Calu3 (cell line): ENCODE data around the gene CLPTM1. TPM values are rescaled to one million over a fixed set of nuclear protein-coding genes. Genes with fewer than 3 reads are reported as not detected.
"Not testable (repeated sequence)": the region's sequence is repeated elsewhere in the genome, so short reads cannot be mapped to it uniquely, and the experiment has no call there.

Experiments used
- BruUV-seq: library from RNA; stranded (reverse); fragments of 400-500 nt; replicated peaks from 2 replicates; lab custom pipeline; 2021; lab: Mats Ljungman, UMichigan
- CTCF ChIA-PET: fragments of 300-600 bp; sonication (Branson Sonifier 250); formaldehyde crosslinking; loops from one replicate; lab custom pipeline; 2022; ENCODE audit warnings: antibody characterized with exemption; lab: Charles Lee
- DNase-seq: peaks from one replicate; pipeline ENCODE4 v3.0.0; 2022
- H3K27ac Mint-ChIP-seq: one replicate; pipeline ENCODE4 v1.8.0; 2022; ENCODE audit warnings: mixed read lengths; ENCODE audit not compliant: unreplicated experiment
- H3K27me3 Mint-ChIP-seq: one replicate; pipeline ENCODE4 v1.8.0; 2022; ENCODE audit warnings: mixed read lengths; ENCODE audit not compliant: unreplicated experiment
- H3K36me3 Mint-ChIP-seq: one replicate; pipeline ENCODE4 v1.8.0; 2022; ENCODE audit warnings: mild to moderate bottlenecking, moderate library complexity, mixed read lengths; ENCODE audit not compliant: insufficient read depth, unreplicated experiment
- H3K4me1 Mint-ChIP-seq: one replicate; pipeline ENCODE4 v1.8.0; 2022; ENCODE audit warnings: mild to moderate bottlenecking, low read depth, mixed read lengths; ENCODE audit not compliant: unreplicated experiment
- H3K4me3 Mint-ChIP-seq: one replicate; pipeline ENCODE4 v1.8.0; 2022; ENCODE audit warnings: mild to moderate bottlenecking, low read depth, moderate library complexity, mixed read lengths; ENCODE audit not compliant: unreplicated experiment
- H3K9me3 Mint-ChIP-seq: one replicate; pipeline ENCODE4 v1.8.0; 2022; ENCODE audit warnings: low read depth, mixed read lengths; ENCODE audit not compliant: unreplicated experiment
- intact Hi-C: fragments of 100-400 bp; cut with micrococcal nuclease; formaldehyde crosslinking; loops from one replicate; pipeline ENCODE4 v1.10.0; 2022; ENCODE audit not compliant: unreplicated experiment
- total RNA-seq: library from RNA; stranded (reverse); gene quantifications from 2 replicates; pipeline ENCODE4 v1.2.3, GENCODE V29; 2022
- TF ChIP-seq, protein P1 (sequence below): fragments of 200-600 bp; IDR thresholded peaks from one replicate; pipeline ENCODE4 v1.8.0; 2022; ENCODE audit warnings: antibody characterized with exemption; ENCODE audit not compliant: unreplicated experiment

The CLPTM1 gene
- total RNA-seq, 1 experiment from 2014 or later: 183 TPM

DNA sequence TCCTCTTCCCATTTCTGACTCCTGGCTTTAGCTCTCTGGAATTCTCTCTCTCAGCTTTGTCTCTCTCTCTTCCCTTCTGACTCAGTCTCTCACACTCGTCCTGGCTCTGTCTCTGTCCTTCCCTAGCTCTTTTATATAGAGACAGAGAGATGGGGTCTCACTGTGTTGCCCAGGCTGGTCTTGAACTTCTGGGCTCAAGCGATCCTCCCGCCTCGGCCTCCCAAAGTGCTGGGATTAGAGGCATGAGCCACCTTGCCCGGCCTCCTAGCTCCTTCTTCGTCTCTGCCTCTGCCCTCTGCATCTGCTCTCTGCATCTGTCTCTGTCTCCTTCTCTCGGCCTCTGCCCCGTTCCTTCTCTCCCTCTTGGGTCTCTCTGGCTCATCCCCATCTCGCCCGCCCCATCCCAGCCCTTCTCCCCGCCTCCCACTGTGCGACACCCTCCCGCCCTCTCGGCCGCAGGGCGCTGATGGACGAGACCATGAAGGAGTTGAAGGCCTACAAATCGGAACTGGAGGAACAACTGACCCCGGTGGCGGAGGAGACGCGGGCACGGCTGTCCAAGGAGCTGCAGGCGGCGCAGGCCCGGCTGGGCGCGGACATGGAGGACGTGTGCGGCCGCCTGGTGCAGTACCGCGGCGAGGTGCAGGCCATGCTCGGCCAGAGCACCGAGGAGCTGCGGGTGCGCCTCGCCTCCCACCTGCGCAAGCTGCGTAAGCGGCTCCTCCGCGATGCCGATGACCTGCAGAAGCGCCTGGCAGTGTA is 46.9 kb upstream of the CLPTM1 start:
- intact Hi-C loops: no loop called here
- Mint-ChIP-seq H3K27me3 (peaks cover 49% of the 10 kb centered on the region), H3K27ac (no peak overlapping the region), H3K36me3 (peaks cover 35% of the 10 kb centered on the region), H3K4me3 (no peak overlapping the region), H3K9me3 (no peaks in the 10 kb centered on the region), H3K4me1 (peaks cover 28% of the 10 kb centered on the region)
- TF ChIP-seq, protein P1, sequence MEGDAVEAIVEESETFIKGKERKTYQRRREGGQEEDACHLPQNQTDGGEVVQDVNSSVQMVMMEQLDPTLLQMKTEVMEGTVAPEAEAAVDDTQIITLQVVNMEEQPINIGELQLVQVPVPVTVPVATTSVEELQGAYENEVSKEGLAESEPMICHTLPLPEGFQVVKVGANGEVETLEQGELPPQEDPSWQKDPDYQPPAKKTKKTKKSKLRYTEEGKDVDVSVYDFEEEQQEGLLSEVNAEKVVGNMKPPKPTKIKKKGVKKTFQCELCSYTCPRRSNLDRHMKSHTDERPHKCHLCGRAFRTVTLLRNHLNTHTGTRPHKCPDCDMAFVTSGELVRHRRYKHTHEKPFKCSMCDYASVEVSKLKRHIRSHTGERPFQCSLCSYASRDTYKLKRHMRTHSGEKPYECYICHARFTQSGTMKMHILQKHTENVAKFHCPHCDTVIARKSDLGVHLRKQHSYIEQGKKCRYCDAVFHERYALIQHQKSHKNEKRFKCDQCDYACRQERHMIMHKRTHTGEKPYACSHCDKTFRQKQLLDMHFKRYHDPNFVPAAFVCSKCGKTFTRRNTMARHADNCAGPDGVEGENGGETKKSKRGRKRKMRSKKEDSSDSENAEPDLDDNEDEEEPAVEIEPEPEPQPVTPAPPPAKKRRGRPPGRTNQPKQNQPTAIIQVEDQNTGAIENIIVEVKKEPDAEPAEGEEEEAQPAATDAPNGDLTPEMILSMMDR: no peak
- CTCF ChIA-PET: no interaction called here
- BruUV-seq: no TSS peak
- DNase-seq: no peak

GRCh38 chr19:44908836-44909261 is 46.3 kb upstream of the CLPTM1 start:
- Mint-ChIP-seq H3K4me3 (no peak overlapping the region), H3K27me3 (peaks cover 49% of the 10 kb centered on the region), H3K9me3 (no peaks in the 10 kb centered on the region), H3K36me3 (peaks cover 29% of the 10 kb centered on the region), H3K27ac (no peak overlapping the region), H3K4me1 (peaks cover 34% of the 10 kb centered on the region)
- intact Hi-C loops: no loop called here
- CTCF ChIA-PET: no interaction called here
- TF ChIP-seq, protein P1: no peak
- BruUV-seq: no TSS peak
- DNase-seq: no peak

GRCh38 chr19:44909775-44910174 is 45.4 kb upstream of the CLPTM1 start:
- no peak overlapping the region for H3K4me3 Mint-ChIP-seq
- intact Hi-C loops: no loop called here
- TF ChIP-seq, protein P1: no peak
- H3K27me3 Mint-ChIP-seq: peaks cover 40% of the 10 kb centered on the region
- H3K4me1 Mint-ChIP-seq: peaks cover 43% of the 10 kb centered on the region
- peaks cover 28% of the 10 kb centered on the region for H3K36me3 Mint-ChIP-seq
- CTCF ChIA-PET: interaction anchor here (0.6 kb wide), 1 partner anchor 73 kb away, joined by 4 read pairs; no protein-coding TSS in a partner anchor
- BruUV-seq: no TSS peak
- H3K27ac Mint-ChIP-seq: no peak overlapping the region
- DNase-seq: no peak
- no peaks in the 10 kb centered on the region for H3K9me3 Mint-ChIP-seq

GRCh38 chr19:44911896-44912295 is 43.3 kb upstream of the CLPTM1 start:
- peaks cover 37% of the 10 kb centered on the region for H3K4me1 Mint-ChIP-seq

GRCh38 chr19:44912854-44913253 is 42.3 kb upstream of the CLPTM1 start:
- no TSS peak for BruUV-seq
- H3K36me3 Mint-ChIP-seq: peaks cover 21% of the 10 kb centered on the region
- H3K4me3 Mint-ChIP-seq: no peak overlapping the region
- H3K27ac Mint-ChIP-seq: no peak overlapping the region
- TF ChIP-seq, protein P1: no peak
- peaks cover 10% of the 10 kb centered on the region for H3K27me3 Mint-ChIP-seq
- intact Hi-C loops: no loop called here
- H3K4me1 Mint-ChIP-seq: peaks cover 37% of the 10 kb centered on the region
- no peaks in the 10 kb centered on the region for H3K9me3 Mint-ChIP-seq
- CTCF ChIA-PET: interaction anchor here (1.1 kb wide), 1 partner anchor 67 kb away, joined by 3 read pairs; the partner anchor contains the start of gene NECTIN2
- no peak for DNase-seq

More at GRCh38 chr19:44911896-44912295, 43.3 kb upstream of the CLPTM1 start:
- peaks cover 17% of the 10 kb centered on the region for H3K36me3 Mint-ChIP-seq
- peaks cover 18% of the 10 kb centered on the region for H3K27me3 Mint-ChIP-seq
- CTCF ChIA-PET: interaction anchor here (0.6 to 1.1 kb wide), 2 partner anchors 66 to 109 kb away, joined by 3 to 7 read pairs; partner anchors contain the start of gene NECTIN2
- BruUV-seq, H3K27ac Mint-ChIP-seq, intact Hi-C loops, H3K9me3 Mint-ChIP-seq, DNase-seq, H3K4me3 Mint-ChIP-seq: not testable (repeated sequence)

GRCh38 chr19:44913512-44914432 is 41.4 kb upstream of the CLPTM1 start:
- DNase-seq, intact Hi-C loops, H3K27me3 Mint-ChIP-seq, BruUV-seq, CTCF ChIA-PET, H3K9me3 Mint-ChIP-seq: not testable (repeated sequence)
- H3K27ac Mint-ChIP-seq: peak overlapping the region; percentile 96
- H3K36me3 Mint-ChIP-seq: peaks cover 21% of the 10 kb centered on the region
- H3K4me3 Mint-ChIP-seq: peak overlapping the region; percentile 92
- H3K4me1 Mint-ChIP-seq: peaks cover 37% of the 10 kb centered on the region
